Stimulated activated CD8-positive, alpha-beta memory T cell treated with anti-CD3 and anti-CD28 coated beads, Interleukin-4, amount 100 ng/mL, for 24 hours (primary cell): Measurements from ENCODE around the gene AKAP6.

Source experiments
- DNase-seq: peaks from one replicate; pipeline ENCODE4 v3.0.0-alpha.2; 2020; ENCODE audit warnings: low read depth

Gene AKAP6

GRCh38 chr14:32709027-32709426 is 379.9 kb downstream of the AKAP6 start:
- no peak for DNase-seq

GRCh38 chr14:32710231-32710671 is 381.2 kb downstream of the AKAP6 start:
- no peak for DNase-seq

- DNase-seq: no peak
These were observed 381.9 kb downstream of the AKAP6 start for GRCh38 chr14:32710731-32711680.

GRCh38 chr14:32713856-32714255 is 384.8 kb downstream of the AKAP6 start:
- no peak for DNase-seq

- no peak for DNase-seq
These were observed 390.5 kb downstream of the AKAP6 start for GRCh38 chr14:32719601-32720000.

- DNase-seq: no peak
These were observed 391.8 kb downstream of the AKAP6 start for GRCh38 chr14:32720927-32721326.

DNA sequence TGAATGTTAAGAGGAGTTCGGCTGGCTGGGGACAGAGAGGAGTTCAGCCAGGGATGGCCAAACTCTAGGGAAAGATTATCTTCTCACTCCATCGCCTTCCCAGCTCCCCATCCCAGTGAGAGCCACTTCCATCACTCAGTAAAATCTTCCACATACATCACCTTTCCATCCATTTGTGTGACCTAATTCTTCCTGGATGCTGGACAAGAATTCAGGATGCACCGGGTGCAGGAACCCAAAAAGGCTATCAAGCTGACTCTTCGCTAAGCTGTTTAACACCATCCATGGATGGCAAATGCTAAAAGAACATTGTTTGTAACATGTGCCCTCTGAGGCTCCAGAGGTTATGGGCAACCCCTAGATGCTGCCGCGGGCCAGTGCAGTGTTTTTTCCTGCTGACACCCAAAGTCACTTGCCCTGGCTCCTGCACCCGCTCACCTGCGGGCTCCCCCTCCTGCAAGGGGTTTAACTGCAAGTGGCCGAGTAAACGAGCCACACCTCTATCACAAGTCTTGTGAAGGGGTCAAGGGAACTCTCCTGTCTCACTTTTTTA is 393.6 kb downstream of the AKAP6 start:
- no peak for DNase-seq

GRCh38 chr14:32724867-32725471 is 395.9 kb downstream of the AKAP6 start:
- no peak for DNase-seq

DNA sequence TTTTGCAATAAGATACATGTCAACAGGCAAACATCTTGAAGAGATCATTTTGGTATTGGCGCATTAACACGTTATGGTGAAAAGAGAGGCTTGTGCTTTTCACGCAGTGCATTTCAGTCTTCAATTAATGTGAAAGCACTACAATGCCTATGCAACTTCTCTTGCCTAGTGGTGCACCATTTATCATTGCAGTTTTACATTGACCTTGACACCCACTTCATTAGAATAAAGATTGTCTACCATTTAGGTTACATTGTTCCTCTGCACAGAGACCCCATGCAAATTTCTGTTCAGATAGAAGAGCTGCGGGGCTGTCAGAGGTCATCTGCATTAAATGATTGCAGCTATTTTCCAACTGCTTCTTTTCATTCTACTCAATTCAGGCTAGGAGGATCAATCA is 397.4 kb downstream of the AKAP6 start:
- DNase-seq: no peak

GRCh38 chr14:32727832-32728231 is 398.7 kb downstream of the AKAP6 start:
- DNase-seq: no peak

- no peak for DNase-seq
These were observed 399.4 kb downstream of the AKAP6 start for GRCh38 chr14:32728526-32728925.

DNA sequence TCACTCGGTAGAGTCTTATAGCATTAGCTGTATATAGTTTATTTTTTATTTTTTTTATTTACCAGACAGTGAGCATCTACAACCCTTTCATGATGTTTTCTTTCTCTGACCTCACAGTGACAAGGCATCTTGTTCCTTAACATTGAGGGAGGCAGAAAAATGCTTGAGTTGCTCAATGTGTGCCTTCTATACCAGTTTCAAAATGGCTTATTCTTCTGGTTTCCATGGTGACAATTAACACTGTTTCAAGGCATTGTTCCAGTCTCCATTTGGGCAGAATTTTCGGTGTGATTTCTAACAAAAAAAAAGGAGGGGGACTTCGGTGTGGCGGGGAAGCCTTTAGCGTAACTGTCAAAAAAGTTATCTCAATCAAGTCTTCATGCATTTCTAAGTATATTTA is 399.9 kb downstream of the AKAP6 start:
- DNase-seq: no peak

DNA sequence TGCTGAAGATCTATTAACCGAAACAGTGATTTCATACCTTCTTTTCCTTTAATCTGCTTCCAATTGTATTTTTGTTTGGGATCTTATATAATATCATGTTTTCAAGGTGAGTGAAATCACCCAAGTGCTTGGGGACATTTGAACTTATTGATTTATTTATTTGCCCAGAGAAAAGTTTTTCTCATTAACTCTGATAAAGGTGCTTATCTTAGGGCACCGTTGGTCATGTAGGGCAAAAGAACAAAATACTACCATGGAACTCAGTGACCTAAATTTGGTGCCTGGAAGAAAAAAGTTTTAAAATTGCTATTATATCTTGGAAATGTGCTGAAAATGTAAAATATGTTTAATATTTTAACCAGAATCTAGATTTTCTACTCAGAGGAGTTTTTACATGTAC is 402.2 kb downstream of the AKAP6 start:
- no peak for DNase-seq

- no peak for DNase-seq
These were observed 403.9 kb downstream of the AKAP6 start for GRCh38 chr14:32733015-32733414.

DNA sequence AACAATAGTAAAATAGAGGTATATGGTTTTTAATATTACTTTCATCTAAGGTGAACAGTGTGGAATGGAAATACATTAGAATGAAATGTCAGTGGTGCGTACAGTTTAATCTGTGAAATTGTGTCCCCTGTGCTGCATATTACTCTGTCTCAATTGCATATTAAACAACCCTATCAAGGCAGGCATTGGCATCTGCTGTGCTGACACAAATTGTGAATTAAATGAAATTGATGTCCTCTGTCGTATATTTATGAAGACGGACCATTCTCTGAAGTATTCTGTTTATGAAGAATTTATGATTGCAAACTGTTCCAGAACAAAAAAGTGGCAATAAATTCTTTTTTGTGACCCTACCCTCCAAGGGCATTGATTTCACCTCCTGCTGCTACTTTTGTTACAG is 405.2 kb downstream of the AKAP6 start:
- no peak for DNase-seq

GRCh38 chr14:32737621-32738020 is 408.5 kb downstream of the AKAP6 start:
- DNase-seq: no peak

DNA sequence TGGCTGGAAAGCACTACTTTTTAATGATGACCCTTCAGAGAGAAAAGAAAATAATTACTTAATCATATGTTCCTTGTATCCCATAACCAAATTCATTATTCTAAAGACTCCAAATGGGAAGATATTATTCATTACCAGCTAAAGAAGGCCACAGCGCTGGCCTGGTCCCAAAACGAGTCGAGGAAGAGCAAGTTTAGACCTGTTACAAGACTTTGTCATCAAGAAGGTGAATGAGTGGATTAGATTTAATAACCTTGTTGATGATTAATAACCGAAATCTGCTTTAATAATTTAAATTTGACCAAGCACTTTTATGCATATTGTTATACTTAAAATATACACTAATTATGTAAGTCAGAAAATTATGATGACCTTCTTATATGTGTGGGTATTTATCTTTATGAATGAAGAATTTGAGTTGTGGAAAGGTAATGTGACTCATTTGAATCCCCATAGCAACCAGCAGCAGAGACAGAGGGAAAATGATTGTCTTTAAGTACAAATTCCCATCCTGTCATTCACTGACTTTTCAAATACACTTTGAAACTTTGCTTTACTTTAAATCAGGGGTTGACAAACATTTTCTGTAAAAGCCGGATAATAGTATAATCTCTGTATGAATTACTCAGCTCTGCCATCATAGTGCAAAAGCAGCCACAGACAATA is 409.2 kb downstream of the AKAP6 start:
- DNase-seq: no peak

GRCh38 chr14:32744811-32745445 is 415.8 kb downstream of the AKAP6 start:
- no peak for DNase-seq

DNA sequence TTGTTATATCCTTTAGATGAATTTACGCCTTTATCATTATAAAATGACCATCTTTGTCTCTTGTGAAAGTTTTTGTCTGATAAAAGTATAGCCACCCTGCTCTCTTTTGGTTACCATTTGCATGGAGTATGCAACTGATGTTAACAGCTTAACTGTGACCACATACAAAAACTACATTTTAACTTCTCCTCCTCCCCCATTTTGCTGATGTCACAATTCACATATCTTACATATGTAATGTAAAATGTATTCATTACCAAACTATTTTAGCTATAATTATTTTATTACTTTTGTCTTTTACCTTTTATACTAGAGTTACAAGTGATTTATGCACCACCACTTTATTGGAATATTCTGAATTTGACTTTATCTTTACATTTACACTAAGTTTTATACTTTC is 425.1 kb downstream of the AKAP6 start:
- no peak for DNase-seq

DNA sequence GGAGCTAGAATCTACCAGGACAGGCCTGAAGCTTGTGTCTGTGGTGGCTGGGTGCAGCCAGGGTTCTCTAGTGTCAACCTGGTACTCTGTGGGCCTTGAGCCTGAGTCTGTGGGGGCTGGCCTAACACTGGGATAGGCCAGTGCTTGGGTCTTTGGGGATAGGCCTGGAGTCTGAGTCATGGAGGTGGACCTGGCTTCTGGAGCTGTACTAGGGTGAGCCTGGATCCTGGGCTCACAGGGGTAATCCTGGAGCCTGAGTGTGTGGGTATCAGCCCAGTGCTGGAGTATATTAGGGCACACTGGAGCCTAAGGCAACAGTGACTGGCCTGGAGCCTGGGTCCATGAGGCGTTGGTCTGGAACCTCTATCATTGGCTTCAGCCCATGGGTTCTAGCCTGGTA is 427.1 kb downstream of the AKAP6 start:
- DNase-seq: no peak

- DNase-seq: no peak
These were observed 427.7 kb downstream of the AKAP6 start for GRCh38 chr14:32756775-32757174.

GRCh38 chr14:32757568-32757967 is 428.5 kb downstream of the AKAP6 start:
- no peak for DNase-seq
